ENCODE data around the gene SLC2A6. TPM values are rescaled to one million over a fixed set of nuclear protein-coding genes. Genes with fewer than 3 reads are reported as not detected.
A peak's percentile ranks its signal among the peaks of the same experiment; 100 is the strongest.

Gene SLC2A6
- 1 to 10 TPM; 4.3 to 5.2 TPM for total RNA-seq

- peak; percentile 89 for DNase-seq (ENCODE audit: low spot score)
- peak within 1 kb of the TSS; percentile 64 to 76 for H3K27ac ChIP-seq
- H3K4me1 ChIP-seq = peaks cover 0 to 20% of the 10 kb centered on the region in 2 donors
- no peaks in the 10 kb centered on the region for H3K27me3 ChIP-seq
- H3K9me3 ChIP-seq = no peaks in the 10 kb centered on the region
- no peak for TF ChIP-seq CTCF (IDR thresholded peaks at IDR 0.05)
- peak within 1 kb of the TSS; percentile 57 to 60 for H3K4me3 ChIP-seq
- peaks cover 9% of the 10 kb centered on the region for H3K36me3 ChIP-seq
Measured at GRCh38 chr9:133478851-133479711, at the start of gene SLC2A6. TSS of gene SLC2A6 (minus strand) at chr9:133479099. CDS start at chr9:133479059, 40 bp downstream.

DNA sequence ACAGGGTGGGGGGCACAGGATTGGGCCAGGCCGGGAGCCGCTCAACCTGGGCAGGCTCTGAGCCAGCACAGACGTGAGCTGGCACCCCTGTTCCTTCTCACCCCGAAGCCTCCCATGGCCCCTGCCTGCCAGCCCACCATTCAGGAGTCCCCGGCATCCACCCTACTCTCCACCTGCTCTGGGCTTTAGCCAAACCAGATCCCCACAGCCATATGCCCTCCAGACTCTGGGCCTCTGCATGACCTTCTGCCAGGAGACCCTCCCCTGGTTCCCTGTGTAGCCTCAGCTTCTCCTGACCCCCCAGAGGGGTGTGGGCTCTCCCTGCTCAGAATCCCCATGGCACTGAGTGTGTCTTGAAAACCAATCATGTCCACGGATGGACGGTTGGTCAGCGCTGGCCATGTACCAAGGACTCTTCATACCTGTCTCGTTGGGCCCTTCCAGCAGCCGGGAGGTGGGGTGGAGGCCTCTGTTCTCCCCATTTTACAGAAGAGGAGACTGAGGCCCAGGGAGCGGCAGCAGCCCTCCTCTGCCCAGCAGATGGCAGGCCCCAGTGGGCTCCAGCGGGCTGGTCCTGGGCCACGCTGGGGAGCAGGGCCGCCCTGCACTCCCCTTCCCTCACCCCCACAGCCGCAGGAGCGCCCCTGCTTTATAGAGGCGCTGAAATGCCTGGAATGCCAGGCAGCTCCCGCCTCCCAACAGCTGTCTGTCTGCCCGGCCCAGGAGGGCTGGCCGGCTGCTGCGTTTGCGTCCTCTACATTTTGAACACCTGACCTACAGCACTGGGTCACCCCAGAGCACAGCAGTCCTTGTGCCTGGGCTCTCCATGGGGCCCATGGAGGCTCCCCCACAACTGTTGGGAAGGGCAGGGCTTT is 49.3 kb upstream of the SLC2A6 start:
- no peaks in the 10 kb centered on the region for H3K27me3 ChIP-seq
- TF ChIP-seq CTCF (IDR thresholded peaks at IDR 0.05) = no peak
- H3K4me3 ChIP-seq = no peak overlapping the region

GRCh38 chr9:133527444-133527920 is 48.6 kb upstream of the SLC2A6 start:
- Histone ChIP-seq H3K27ac (no peak overlapping the region), H3K36me3 (no peaks in the 10 kb centered on the region), H3K27me3 (no peaks in the 10 kb centered on the region), H3K4me3 (no peak overlapping the region), H3K9me3 (no peaks in the 10 kb centered on the region), H3K4me1 (peaks cover 0 to 34% of the 10 kb centered on the region in 2 donors)
- DNase-seq (ENCODE audit: low spot score) = no peak
- TF ChIP-seq CTCF (IDR thresholded peaks at IDR 0.05) = no peak

More for the DNA sequence above, 49.3 kb upstream of the SLC2A6 start:
- Histone ChIP-seq H3K4me1 (peaks cover 0 to 42% of the 10 kb centered on the region in 2 donors), H3K27ac (no peak overlapping the region), H3K9me3 (no peaks in the 10 kb centered on the region), H3K36me3 (no peaks in the 10 kb centered on the region)
- DNase-seq (ENCODE audit: low spot score) = no peak

DNA sequence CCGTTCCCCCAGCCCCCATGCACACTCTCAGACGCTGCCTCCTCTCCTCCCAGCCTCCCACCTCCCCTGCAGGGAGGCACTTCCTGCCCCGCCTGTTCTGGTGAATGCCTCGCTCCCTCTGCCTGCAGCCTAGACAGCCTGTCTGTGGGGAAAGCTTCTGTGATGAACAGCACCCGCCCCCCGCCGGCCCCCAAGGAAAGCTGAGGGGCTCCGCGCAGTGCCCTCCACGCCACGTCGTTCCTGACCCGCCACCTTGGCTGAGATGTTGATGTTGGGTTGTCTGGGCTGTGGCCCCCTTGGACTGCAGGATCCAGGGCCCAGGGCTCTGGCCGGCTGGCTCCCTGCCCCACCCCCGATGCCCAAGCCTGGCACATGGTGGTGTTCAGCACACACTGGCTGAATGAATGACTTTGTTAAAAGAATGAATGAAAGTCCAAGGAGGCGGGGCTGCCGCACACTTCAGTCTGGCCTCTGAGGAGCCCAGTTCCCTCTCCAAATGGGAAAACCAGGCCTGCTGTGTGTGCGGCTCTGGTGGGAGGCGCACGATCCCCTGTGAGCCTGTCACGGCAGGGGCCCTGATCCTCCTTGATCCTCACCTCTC is 47.9 kb upstream of the SLC2A6 start:
- no peak for TF ChIP-seq CTCF (IDR thresholded peaks at IDR 0.05)
- H3K9me3 ChIP-seq = no peaks in the 10 kb centered on the region
- no peak overlapping the region for H3K4me3 ChIP-seq
- peak overlapping the region in 1 of 2 donors; percentile 5 for H3K27ac ChIP-seq
- H3K4me1 ChIP-seq = peaks cover 0 to 33% of the 10 kb centered on the region in 2 donors
- H3K36me3 ChIP-seq = no peaks in the 10 kb centered on the region
- DNase-seq (ENCODE audit: low spot score) = no peak
- no peaks in the 10 kb centered on the region for H3K27me3 ChIP-seq

- H3K9me3 ChIP-seq = no peaks in the 10 kb centered on the region
- no peak overlapping the region for H3K27ac ChIP-seq
- H3K36me3 ChIP-seq = no peaks in the 10 kb centered on the region
- peaks cover 0 to 33% of the 10 kb centered on the region in 2 donors for H3K4me1 ChIP-seq
- no peak for DNase-seq (ENCODE audit: low spot score)
- no peak for TF ChIP-seq CTCF (IDR thresholded peaks at IDR 0.05)
- no peak overlapping the region for H3K4me3 ChIP-seq
- no peaks in the 10 kb centered on the region for H3K27me3 ChIP-seq
Measured at GRCh38 chr9:133525677-133526076, 46.8 kb upstream of the SLC2A6 start.
